ENCODE results near the gene PKNOX2. TPM values are rescaled to one million over a fixed set of nuclear protein-coding genes. Genes with fewer than 3 reads are reported as not detected.
A peak's percentile ranks its signal among the peaks of the same experiment; 100 is the strongest.

The PKNOX2 gene
- total RNA-seq, 2 donors from 2014 or later = 4.0 to 6.9 TPM

- H3K4me1 ChIP-seq (ENCODE audit: control insufficient read depth, insufficient read depth, low read length) = peaks cover 6% of the 10 kb centered on the region
- 74 to 81% methylated on average over 10 of the region's 10 CpGs for WGBS, 2 experiments (ENCODE audit: insufficient coverage in 1 of 2, insufficient read length in 1 of 2)
- H3K4me3 ChIP-seq (ENCODE audit: low read length) = no peak overlapping the region
- H3K27ac ChIP-seq (ENCODE audit: low read depth, low read length) = no peak overlapping the region
- H3K9ac ChIP-seq (ENCODE audit: extremely low read depth, low read length, poor library complexity, severe bottlenecking) = no peak overlapping the region
- H3K27me3 ChIP-seq (ENCODE audit: control insufficient read depth, insufficient read depth, low read length, poor library complexity, severe bottlenecking) = no peaks in the 10 kb centered on the region
- H3K4me3 Mint-ChIP-seq = no peak overlapping the region
- no peaks in the 10 kb centered on the region for H3K9me3 Mint-ChIP-seq
- peaks cover 17% of the 10 kb centered on the region for H3K4me1 Mint-ChIP-seq
- no peaks in the 10 kb centered on the region for H3K27me3 Mint-ChIP-seq (ENCODE audit: insufficient read depth)
- no peaks in the 10 kb centered on the region for H3K36me3 ChIP-seq (ENCODE audit: control insufficient read depth, insufficient read depth, low read length)
- H3K36me3 Mint-ChIP-seq (ENCODE audit: low read depth) = no peaks in the 10 kb centered on the region
- no peaks in the 10 kb centered on the region for H3K9me3 ChIP-seq (ENCODE audit: control insufficient read depth, low read length)
- no peak overlapping the region for H3K27ac Mint-ChIP-seq
- peak; percentile 72 for DNase-seq
- TF ChIP-seq, protein P1, sequence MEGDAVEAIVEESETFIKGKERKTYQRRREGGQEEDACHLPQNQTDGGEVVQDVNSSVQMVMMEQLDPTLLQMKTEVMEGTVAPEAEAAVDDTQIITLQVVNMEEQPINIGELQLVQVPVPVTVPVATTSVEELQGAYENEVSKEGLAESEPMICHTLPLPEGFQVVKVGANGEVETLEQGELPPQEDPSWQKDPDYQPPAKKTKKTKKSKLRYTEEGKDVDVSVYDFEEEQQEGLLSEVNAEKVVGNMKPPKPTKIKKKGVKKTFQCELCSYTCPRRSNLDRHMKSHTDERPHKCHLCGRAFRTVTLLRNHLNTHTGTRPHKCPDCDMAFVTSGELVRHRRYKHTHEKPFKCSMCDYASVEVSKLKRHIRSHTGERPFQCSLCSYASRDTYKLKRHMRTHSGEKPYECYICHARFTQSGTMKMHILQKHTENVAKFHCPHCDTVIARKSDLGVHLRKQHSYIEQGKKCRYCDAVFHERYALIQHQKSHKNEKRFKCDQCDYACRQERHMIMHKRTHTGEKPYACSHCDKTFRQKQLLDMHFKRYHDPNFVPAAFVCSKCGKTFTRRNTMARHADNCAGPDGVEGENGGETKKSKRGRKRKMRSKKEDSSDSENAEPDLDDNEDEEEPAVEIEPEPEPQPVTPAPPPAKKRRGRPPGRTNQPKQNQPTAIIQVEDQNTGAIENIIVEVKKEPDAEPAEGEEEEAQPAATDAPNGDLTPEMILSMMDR (conservative IDR thresholded peaks at IDR 0.05) = no peak
Observed at GRCh38 chr11:125272821-125273220, 108.3 kb downstream of the PKNOX2 start.

DNA sequence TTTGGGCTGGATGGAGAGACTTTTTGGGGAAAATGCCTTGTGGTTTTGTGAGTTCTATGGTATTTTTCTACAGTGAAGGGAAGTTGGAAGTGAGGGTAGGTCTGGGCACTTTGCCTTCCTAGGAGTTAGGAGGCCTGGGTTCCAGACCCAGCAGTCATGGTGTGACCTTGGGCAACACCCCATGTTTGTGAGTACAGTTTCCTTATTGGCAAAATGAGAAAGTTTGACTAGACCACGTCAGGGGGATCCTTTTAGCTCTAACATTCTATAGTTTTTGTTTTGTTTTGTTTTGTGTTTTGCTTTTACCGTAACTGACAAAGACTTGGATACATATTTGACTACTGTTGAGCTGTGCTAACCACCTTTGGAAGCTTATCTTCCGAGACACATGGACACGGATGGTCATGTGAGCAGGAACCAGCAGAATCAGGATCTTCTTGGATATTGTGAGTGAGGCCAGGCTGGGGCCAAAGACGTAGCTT lies 109.0 kb downstream of the PKNOX2 start:
- H3K4me3 ChIP-seq (ENCODE audit: low read length) = no peak overlapping the region
- Mint-ChIP-seq H3K27me3 (ENCODE audit: insufficient read depth) (no peaks in the 10 kb centered on the region), H3K9me3 (no peaks in the 10 kb centered on the region), H3K4me3 (no peak overlapping the region), H3K36me3 (ENCODE audit: low read depth) (no peaks in the 10 kb centered on the region), H3K27ac (no peak overlapping the region), H3K4me1 (peaks cover 10% of the 10 kb centered on the region)
- DNase-seq = no peak
- no peak overlapping the region for H3K27ac ChIP-seq (ENCODE audit: low read depth, low read length)
- TF ChIP-seq, protein P1 (conservative IDR thresholded peaks at IDR 0.05) = no peak
- 93 to 97% methylated on average over 4 to 5 of the region's 5 CpGs for WGBS, 2 experiments (ENCODE audit: insufficient coverage in 1 of 2, insufficient read length in 1 of 2)
- no peaks in the 10 kb centered on the region for H3K36me3 ChIP-seq (ENCODE audit: control insufficient read depth, insufficient read depth, low read length)
- no peak overlapping the region for H3K9ac ChIP-seq (ENCODE audit: extremely low read depth, low read length, poor library complexity, severe bottlenecking)
- H3K9me3 ChIP-seq (ENCODE audit: control insufficient read depth, low read length) = no peaks in the 10 kb centered on the region
- H3K27me3 ChIP-seq (ENCODE audit: control insufficient read depth, insufficient read depth, low read length, poor library complexity, severe bottlenecking) = no peaks in the 10 kb centered on the region
- H3K4me1 ChIP-seq (ENCODE audit: control insufficient read depth, insufficient read depth, low read length) = peaks cover 1% of the 10 kb centered on the region

GRCh38 chr11:125274309-125274708 lies 109.8 kb downstream of the PKNOX2 start:
- H3K27me3 ChIP-seq (ENCODE audit: control insufficient read depth, insufficient read depth, low read length, poor library complexity, severe bottlenecking) = no peaks in the 10 kb centered on the region
- no peaks in the 10 kb centered on the region for H3K36me3 ChIP-seq (ENCODE audit: control insufficient read depth, insufficient read depth, low read length)
- no peaks in the 10 kb centered on the region for H3K36me3 Mint-ChIP-seq (ENCODE audit: low read depth)
- H3K9me3 Mint-ChIP-seq = no peaks in the 10 kb centered on the region
- no peaks in the 10 kb centered on the region for H3K27me3 Mint-ChIP-seq (ENCODE audit: insufficient read depth)
- no peak overlapping the region for H3K4me3 Mint-ChIP-seq
- H3K9me3 ChIP-seq (ENCODE audit: control insufficient read depth, low read length) = no peaks in the 10 kb centered on the region
- 95% methylated on average over 6 to 11 of the region's 11 CpGs for whole genome bisulfite sequencing, 2 experiments (ENCODE audit: insufficient coverage in 1 of 2, insufficient read length in 1 of 2)
- H3K4me1 Mint-ChIP-seq = peaks cover 8% of the 10 kb centered on the region
- DNase-seq = no peak
- TF ChIP-seq, protein P1 (conservative IDR thresholded peaks at IDR 0.05) = no peak
- H3K9ac ChIP-seq (ENCODE audit: extremely low read depth, low read length, poor library complexity, severe bottlenecking) = no peak overlapping the region
- no peaks in the 10 kb centered on the region for H3K4me1 ChIP-seq (ENCODE audit: control insufficient read depth, insufficient read depth, low read length)
- no peak overlapping the region for H3K27ac ChIP-seq (ENCODE audit: low read depth, low read length)
- no peak overlapping the region for H3K27ac Mint-ChIP-seq
- no peak overlapping the region for H3K4me3 ChIP-seq (ENCODE audit: low read length)

Data from endodermal cell (in vitro differentiated cells).